ENCODE data around the gene KCNMA1.
"Not testable (repeated sequence)": the region's sequence is repeated elsewhere in the genome, so short reads cannot be mapped to it uniquely, and the experiment has no call there.

Gene KCNMA1

GRCh38 chr10:77526868-77527617 is 110.6 kb downstream of the KCNMA1 start:
- no peak for DNase-seq

- DNase-seq, result no peak
Measured at GRCh38 chr10:77524281-77524711, 113.3 kb downstream of the KCNMA1 start.

GRCh38 chr10:77522268-77522809 is 115.3 kb downstream of the KCNMA1 start:
- no peak for DNase-seq

GRCh38 chr10:77520995-77521394 is 116.6 kb downstream of the KCNMA1 start:
- DNase-seq, result no peak

- no peak for DNase-seq
Measured at GRCh38 chr10:77520290-77520689, 117.3 kb downstream of the KCNMA1 start.

- DNase-seq, result not testable (repeated sequence)
Measured at GRCh38 chr10:77519791-77520190, 117.8 kb downstream of the KCNMA1 start.

- no peak for DNase-seq
Measured at GRCh38 chr10:77518910-77519274, 118.7 kb downstream of the KCNMA1 start.

- DNase-seq, result no peak
Measured at GRCh38 chr10:77518241-77518909, 119.2 kb downstream of the KCNMA1 start.

- DNase-seq, result no peak
Measured at GRCh38 chr10:77516575-77516974, 121.0 kb downstream of the KCNMA1 start.

- DNase-seq, result no peak
Measured at GRCh38 chr10:77514870-77515269, 122.7 kb downstream of the KCNMA1 start.

- no peak for DNase-seq
Measured at GRCh38 chr10:77513781-77514331, 123.8 kb downstream of the KCNMA1 start.

- DNase-seq, result no peak
Measured at GRCh38 chr10:77513220-77513619, 124.4 kb downstream of the KCNMA1 start.

GRCh38 chr10:77512219-77512578 is 125.4 kb downstream of the KCNMA1 start:
- no peak for DNase-seq

- DNase-seq, result no peak
Measured at GRCh38 chr10:77511498-77512218, 126.0 kb downstream of the KCNMA1 start.

- DNase-seq, result no peak
Measured at GRCh38 chr10:77510695-77511094, 126.9 kb downstream of the KCNMA1 start.

GRCh38 chr10:77510294-77510693 is 127.3 kb downstream of the KCNMA1 start:
- DNase-seq, result no peak

- no peak for DNase-seq
Measured at GRCh38 chr10:77509391-77509790, 128.2 kb downstream of the KCNMA1 start.

GRCh38 chr10:77507291-77507880 is 130.2 kb downstream of the KCNMA1 start:
- DNase-seq, result no peak

GRCh38 chr10:77506517-77507200 is 130.9 kb downstream of the KCNMA1 start:
- no peak for DNase-seq

- DNase-seq, result no peak
Measured at GRCh38 chr10:77505431-77506334, 131.9 kb downstream of the KCNMA1 start.

- no peak for DNase-seq
Measured at GRCh38 chr10:77504873-77505257, 132.7 kb downstream of the KCNMA1 start.

Data from CD4-positive, alpha-beta T cell treated with Interleukin-4 for 4 hours (primary cell).